WERI-Rb-1 (cell line): Measurements from ENCODE around the gene ASB13.
A peak's percentile ranks its signal among the peaks of the same experiment; 100 is the strongest.

ENCODE experiments used
- DNase-seq: peaks from one replicate; pipeline ENCODE4 v3.0.0-alpha.2; 2020
- H3K27ac ChIP-seq: fragments of 250-450 bp; sonication (Bioruptor Pico); 2 replicates; pipeline ENCODE4 v1.5.1; 2020; ENCODE audit warnings: mild to moderate bottlenecking, moderate library complexity
- H3K27me3 ChIP-seq: fragments of 250-450 bp; sonication (Bioruptor Pico); 2 replicates; pipeline ENCODE4 v1.5.1; 2021; ENCODE audit warnings: mild to moderate bottlenecking, low read depth, moderate library complexity; ENCODE audit not compliant: insufficient read depth, severe bottlenecking
- H3K36me3 ChIP-seq: fragments of 250-450 bp; sonication (Bioruptor Pico); 2 replicates; pipeline ENCODE4 v1.5.1; 2020; ENCODE audit warnings: mild to moderate bottlenecking, moderate library complexity
- H3K4me3 ChIP-seq: 2 replicates; pipeline ENCODE4 v1.5.1; 2011; ENCODE audit warnings: low read depth, mild to moderate bottlenecking, control low read depth, low read length
- H3K9me3 ChIP-seq: fragments of 250-450 bp; sonication (Bioruptor Pico); 2 replicates; pipeline ENCODE4 v1.5.1; 2021; ENCODE audit warnings: mild to moderate bottlenecking, moderate library complexity; ENCODE audit not compliant: severe bottlenecking
- TF ChIP-seq, protein P1 (sequence below): IDR thresholded peaks from 2 replicates; pipeline ENCODE4 v1.5.1; 2011; ENCODE audit warnings: low read depth, mild to moderate bottlenecking, control low read depth, inconsistent platforms, low read length

ASB13 gene

DNA sequence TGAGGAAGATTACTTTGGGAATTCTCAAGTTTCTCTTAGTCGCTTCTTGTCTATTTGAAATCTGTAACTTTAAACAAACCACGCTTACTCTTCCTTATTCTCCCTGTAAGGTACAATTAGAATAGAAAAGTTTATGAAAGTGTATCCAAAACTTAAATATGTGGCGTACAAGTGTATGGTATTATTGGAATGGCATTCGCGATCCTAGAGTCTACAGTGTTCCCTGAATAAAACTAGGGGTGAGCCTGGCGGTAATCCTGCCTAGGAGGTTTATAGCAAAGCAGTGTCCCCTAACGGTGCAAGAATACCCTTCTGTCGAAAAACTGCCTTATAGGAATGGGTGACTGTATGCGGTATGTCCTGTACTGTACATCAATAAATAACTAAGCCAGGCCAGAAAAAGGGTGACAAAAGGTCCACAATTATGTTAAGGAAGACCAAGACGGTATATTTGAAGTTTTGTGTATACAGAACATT is 19.4 kb upstream of the ASB13 start:
- TF ChIP-seq, protein P1, sequence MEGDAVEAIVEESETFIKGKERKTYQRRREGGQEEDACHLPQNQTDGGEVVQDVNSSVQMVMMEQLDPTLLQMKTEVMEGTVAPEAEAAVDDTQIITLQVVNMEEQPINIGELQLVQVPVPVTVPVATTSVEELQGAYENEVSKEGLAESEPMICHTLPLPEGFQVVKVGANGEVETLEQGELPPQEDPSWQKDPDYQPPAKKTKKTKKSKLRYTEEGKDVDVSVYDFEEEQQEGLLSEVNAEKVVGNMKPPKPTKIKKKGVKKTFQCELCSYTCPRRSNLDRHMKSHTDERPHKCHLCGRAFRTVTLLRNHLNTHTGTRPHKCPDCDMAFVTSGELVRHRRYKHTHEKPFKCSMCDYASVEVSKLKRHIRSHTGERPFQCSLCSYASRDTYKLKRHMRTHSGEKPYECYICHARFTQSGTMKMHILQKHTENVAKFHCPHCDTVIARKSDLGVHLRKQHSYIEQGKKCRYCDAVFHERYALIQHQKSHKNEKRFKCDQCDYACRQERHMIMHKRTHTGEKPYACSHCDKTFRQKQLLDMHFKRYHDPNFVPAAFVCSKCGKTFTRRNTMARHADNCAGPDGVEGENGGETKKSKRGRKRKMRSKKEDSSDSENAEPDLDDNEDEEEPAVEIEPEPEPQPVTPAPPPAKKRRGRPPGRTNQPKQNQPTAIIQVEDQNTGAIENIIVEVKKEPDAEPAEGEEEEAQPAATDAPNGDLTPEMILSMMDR, result no peak
- H3K9me3 ChIP-seq, result no peaks in the 10 kb centered on the region
- no peaks in the 10 kb centered on the region for H3K36me3 ChIP-seq
- H3K27ac ChIP-seq, result no peak overlapping the region; the same call in 1 of the 2 replicates
- DNase-seq, result no peak
- H3K4me3 ChIP-seq, result peak overlapping the region; percentile 75
- no peaks in the 10 kb centered on the region for H3K27me3 ChIP-seq

DNA sequence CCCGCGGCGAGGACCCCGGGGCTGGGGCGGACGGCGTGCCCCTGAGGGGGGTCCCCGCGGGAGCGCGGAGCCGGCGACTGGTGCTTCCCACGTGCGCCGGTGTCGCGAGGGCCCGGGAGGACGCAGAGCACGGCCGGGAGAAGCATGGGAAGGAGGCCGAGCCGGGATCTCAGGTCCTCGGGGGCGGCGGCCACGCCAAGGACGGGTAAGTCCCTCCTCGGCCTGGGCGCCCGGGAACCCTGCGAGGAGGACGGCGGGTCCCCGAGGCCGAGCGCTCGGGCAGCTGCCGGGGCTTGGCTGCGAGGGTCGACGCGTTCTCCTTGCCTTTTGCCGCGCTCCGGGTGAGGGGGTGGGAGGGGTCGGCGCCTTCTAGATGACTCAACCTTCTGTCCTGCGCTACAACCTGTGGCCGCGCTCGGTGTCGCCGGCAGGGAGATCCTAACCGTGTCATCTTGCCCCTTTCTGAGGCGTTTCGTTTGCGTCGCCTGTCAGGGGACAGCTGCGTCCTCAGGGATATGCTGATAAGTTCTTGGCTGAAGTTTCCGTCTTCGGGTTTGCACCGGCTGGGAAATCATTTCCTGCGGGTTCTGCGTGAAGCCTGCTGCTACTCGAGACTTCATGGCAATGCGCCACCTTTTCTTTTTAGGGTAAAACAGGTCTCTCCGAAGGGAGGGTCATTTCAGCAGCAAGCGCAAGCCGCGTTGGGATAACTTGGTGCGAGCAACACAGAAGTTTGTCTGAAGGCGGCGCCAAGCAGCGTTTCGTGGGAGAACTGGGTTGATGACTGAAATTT is 18.8 kb upstream of the ASB13 start:
- H3K27me3 ChIP-seq, result no peaks in the 10 kb centered on the region
- TF ChIP-seq, protein P1, result peak; percentile 42
- peak; percentile 37 for DNase-seq

DNA sequence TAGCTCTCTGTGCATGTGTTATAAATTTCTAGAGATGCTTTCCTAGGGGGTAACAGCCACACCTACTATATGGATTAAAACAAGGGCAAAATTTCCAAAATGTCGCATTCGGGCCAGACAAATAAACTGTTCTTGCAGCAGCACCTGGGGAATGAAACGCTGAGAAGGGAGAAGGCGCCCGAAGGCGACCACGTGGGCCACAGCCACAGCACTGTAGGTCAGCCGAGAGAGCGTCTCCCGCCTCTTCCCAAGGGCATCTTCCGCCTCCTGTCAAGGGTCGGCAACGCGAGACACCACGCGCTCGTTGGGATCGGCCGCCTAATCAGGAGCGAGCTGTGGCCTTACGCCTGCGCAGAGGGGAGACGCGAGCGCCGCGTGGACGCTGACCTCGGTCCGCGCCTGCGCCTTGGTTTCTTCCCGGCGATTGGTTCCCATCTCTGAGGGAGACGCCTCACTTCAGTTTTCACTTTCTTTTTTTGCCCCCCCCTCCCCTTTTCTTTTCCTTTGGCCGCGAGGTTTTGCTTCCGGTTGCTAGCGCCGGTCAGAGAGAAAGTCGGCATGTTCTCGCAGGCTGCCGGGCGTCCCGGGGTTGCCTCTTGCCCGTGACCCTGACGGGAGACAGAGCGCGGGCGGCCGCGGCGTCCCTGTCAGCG is 18.0 kb upstream of the ASB13 start, which contains the start of gene TASOR2:
Gene TASOR2 (plus strand): TSS at position 521 of the 653 bp plus-strand sequence. CDS start 35,805 bp downstream, outside the sequence.
- Histone ChIP-seq H3K27me3 (no peaks in the 10 kb centered on the region), H3K36me3 (no peaks in the 10 kb centered on the region), H3K9me3 (no peaks in the 10 kb centered on the region), H3K4me3 (peak within 1 kb of the TSS; percentile 75), H3K27ac (peak within 1 kb of the TSS; percentile 72)
- TF ChIP-seq, protein P1, result no peak
- peak; percentile 92 for DNase-seq

More for the DNA sequence above, 18.8 kb upstream of the ASB13 start:
- H3K27ac ChIP-seq, result peak overlapping the region; percentile 72
- no peaks in the 10 kb centered on the region for H3K36me3 ChIP-seq
- H3K9me3 ChIP-seq, result no peaks in the 10 kb centered on the region
- H3K4me3 ChIP-seq, result peak overlapping the region; percentile 75

DNA sequence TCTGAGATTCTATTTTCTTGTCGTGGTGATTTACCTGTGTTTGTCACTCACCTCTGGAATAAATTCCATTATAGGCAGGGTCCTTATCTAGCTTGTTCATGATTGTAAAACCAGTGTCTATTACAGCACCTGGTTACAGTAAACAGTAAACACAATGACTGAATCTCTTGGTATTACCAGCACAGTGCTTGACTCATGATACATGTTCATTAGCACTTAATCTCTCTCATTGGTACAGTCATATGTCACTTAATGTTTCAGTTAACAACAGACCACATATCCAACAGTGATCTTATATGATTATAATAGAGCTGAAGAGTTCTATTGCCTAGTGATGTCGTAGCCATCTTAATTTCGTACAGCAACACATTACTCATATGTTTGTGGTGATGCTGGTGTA is 16.7 kb upstream of the ASB13 start:
- no peaks in the 10 kb centered on the region for H3K9me3 ChIP-seq
- no peaks in the 10 kb centered on the region for H3K36me3 ChIP-seq
- TF ChIP-seq, protein P1, result no peak
- no peak overlapping the region for H3K27ac ChIP-seq
- no peak overlapping the region for H3K4me3 ChIP-seq
- H3K27me3 ChIP-seq, result no peaks in the 10 kb centered on the region
- no peak for DNase-seq

DNA sequence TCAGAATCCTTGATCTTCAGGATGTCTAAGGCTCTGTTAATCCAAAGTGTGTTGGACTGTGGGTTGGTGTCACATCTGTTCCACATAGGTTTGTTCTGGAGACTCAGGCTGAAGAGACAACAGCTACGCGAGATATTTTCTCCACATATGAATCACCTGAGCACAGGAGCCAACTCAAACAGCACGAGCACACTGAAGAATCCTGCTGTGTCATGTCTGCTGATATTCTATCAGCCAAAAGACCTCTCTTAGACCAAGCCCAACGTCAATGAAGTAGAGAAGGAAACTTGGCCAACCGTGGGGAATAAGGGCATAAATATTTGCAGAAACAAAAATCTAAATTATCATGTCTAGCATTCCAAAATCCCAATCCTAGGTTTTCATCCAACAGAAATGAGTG is 15.5 kb upstream of the ASB13 start:
- TF ChIP-seq, protein P1, result no peak
- Histone ChIP-seq H3K4me3 (no peak overlapping the region), H3K27ac (no peak overlapping the region), H3K36me3 (no peaks in the 10 kb centered on the region), H3K9me3 (no peaks in the 10 kb centered on the region), H3K27me3 (no peaks in the 10 kb centered on the region)
- no peak for DNase-seq
